Keratinocyte (primary cell): ENCODE results near the gene RBM19. TPM values are rescaled to one million over a fixed set of nuclear protein-coding genes. Genes with fewer than 3 reads are reported as not detected.

Experiments
- DNase-seq: peaks from one replicate; pipeline ENCODE4 v3.0.0-alpha.2; 2011; ENCODE audit warnings: low read depth, missing footprints, low spot score
- FAIRE-seq: peaks from 2 replicates; lab custom pipeline; 2011; peaks lifted over from hg19 to GRCh38; lab: Jason Lieb, UNC
- H2AFZ ChIP-seq: 2 replicates; pipeline ENCODE4 v1.6.0; 2012; ENCODE audit warnings: low read length, control low read depth, inconsistent platforms; ENCODE audit not compliant: control insufficient read depth
- H3K27ac ChIP-seq: 2 replicates; pipeline ENCODE4 v1.5.1; 2011; ENCODE audit warnings: low read length; ENCODE audit not compliant: control insufficient read depth, insufficient read depth
- H3K27me3 ChIP-seq: 3 replicates; pipeline ENCODE4 v1.6.0; 2011; ENCODE audit warnings: low read length; ENCODE audit not compliant: control insufficient read depth, insufficient read depth; ENCODE audit errors: extremely low read depth
- H3K36me3 ChIP-seq, 2 experiments: 2 replicates in 1 of 2; 3 replicates in 1 of 2; pipeline ENCODE4 v1.5.1; 2011; ENCODE audit warnings: low read length in 2 of 2, mild to moderate bottlenecking in 1 of 2; ENCODE audit not compliant: control insufficient read depth in 2 of 2, insufficient read depth in 2 of 2; ENCODE audit errors: extremely low read depth in 1 of 2
- H3K4me1 ChIP-seq: 3 replicates; pipeline ENCODE4 v1.5.1; 2011; ENCODE audit warnings: low read length; ENCODE audit not compliant: control insufficient read depth, insufficient read depth; ENCODE audit errors: extremely low read depth
- H3K4me2 ChIP-seq: 3 replicates; pipeline ENCODE4 v1.6.0; 2011; ENCODE audit warnings: low read depth, low read length; ENCODE audit not compliant: control insufficient read depth, insufficient read depth; ENCODE audit errors: extremely low read depth
- H3K4me3 ChIP-seq, 3 experiments: fragments of 200-600 bp in 1 of 3; sonication (generic) in 1 of 3; 2 replicates in 2 of 3; 3 replicates in 1 of 3; pipeline ENCODE4 v1.5.1; 2011 to 2016; ENCODE audit warnings: low read length in 3 of 3, mild to moderate bottlenecking in 3 of 3, control low read depth in 2 of 3, inconsistent platforms in 1 of 3, low read depth in 1 of 3, mixed read lengths in 1 of 3, mixed run types in 1 of 3, moderate library complexity in 1 of 3; ENCODE audit not compliant: control insufficient read depth in 2 of 3, insufficient read depth in 2 of 3; ENCODE audit errors: extremely low read depth in 1 of 3
- H3K79me2 ChIP-seq: 2 replicates; pipeline ENCODE4 v1.6.0; 2012; ENCODE audit warnings: low read length; ENCODE audit not compliant: control insufficient read depth, insufficient read depth
- H3K9ac ChIP-seq: 3 replicates; pipeline ENCODE4 v1.6.0; 2011; ENCODE audit warnings: low read length; ENCODE audit not compliant: control insufficient read depth, insufficient read depth; ENCODE audit errors: extremely low read depth
- H3K9me1 ChIP-seq: 3 replicates; pipeline ENCODE4 v1.6.0; 2011; ENCODE audit warnings: low read length; ENCODE audit not compliant: control insufficient read depth, insufficient read depth; ENCODE audit errors: extremely low read depth
- H3K9me3 ChIP-seq: 2 replicates; pipeline ENCODE4 v1.5.1; 2012; ENCODE audit warnings: low read depth, low read length; ENCODE audit not compliant: control insufficient read depth
- H4K20me1 ChIP-seq: 3 replicates; pipeline ENCODE4 v1.6.0; 2011; ENCODE audit warnings: low read length; ENCODE audit not compliant: control insufficient read depth, insufficient read depth; ENCODE audit errors: extremely low read depth
- EZH2 ChIP-seq: IDR thresholded peaks from one replicate; pipeline ENCODE4 v1.6.1; 2012; ENCODE audit warnings: inconsistent platforms, mild to moderate bottlenecking, low read length, moderate library complexity
- dilution Hi-C: fragments of 300-500 bp; cut with MboI; formaldehyde crosslinking; loops from one replicate; pipeline ENCODE4 v1.7.0; 2020; ENCODE audit warnings: low sequenced_read_pairs; ENCODE audit not compliant: extremely low pct_ligation_motif_present
- polyA plus RNA-seq, 5 experiments: library from polyadenylated mRNA; depleted of rRNA in 3 of 5; stranded (reverse) in 3 of 5; stranded (forward) in 1 of 5; unstranded in 1 of 5; fragments of >200 nt; gene quantifications; 1 replicate in 1 of 5; 2 replicates in 3 of 5; 3 replicates in 1 of 5; pipeline versions ENCODE4 v1.2.1 to v1.2.3, GENCODE V29; 2011 to 2012; ENCODE audit warnings: missing spikeins in 2 of 5, low read depth in 1 of 5, low replicate concordance in 1 of 5
- TF ChIP-seq, protein P1 (sequence below), 3 experiments: IDR thresholded peaks in 1 of 3; conservative IDR thresholded peaks in 1 of 3; optimal IDR thresholded peaks in 1 of 3; 2 replicates in 2 of 3; 3 replicates in 1 of 3; pipeline versions ENCODE3 to v1.5.1; 2011; ENCODE audit warnings: low read length in 3 of 3, mild to moderate bottlenecking in 3 of 3, moderate library complexity in 2 of 3, control low read depth in 1 of 3, inconsistent platforms in 1 of 3; ENCODE audit not compliant: insufficient read depth in 2 of 3; ENCODE audit errors: extremely low read depth in 1 of 3

RBM19 gene
- polyA plus RNA-seq, 1 donor (not counting 4 experiments of a cell fraction or from before 2014, with no cell fraction given) = 14.6 TPM

DNA sequence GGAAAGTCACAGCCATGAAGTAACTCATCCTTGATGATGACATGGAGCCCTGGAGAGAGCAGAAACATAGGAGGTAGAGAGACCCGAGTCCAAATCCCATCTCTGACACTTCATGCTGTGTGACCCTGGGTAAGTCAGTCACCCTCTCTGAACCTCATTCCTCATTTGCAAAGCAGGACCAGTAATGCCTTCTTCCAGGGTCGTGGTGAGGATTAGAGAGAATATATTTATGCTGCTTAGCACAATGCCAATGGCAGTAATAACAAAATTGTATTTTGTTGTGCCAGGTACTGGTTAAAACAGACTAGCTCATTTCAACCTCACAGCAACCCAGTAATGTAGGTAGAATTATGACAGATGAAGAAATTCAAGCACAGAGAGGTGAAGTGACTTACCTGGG is 13.9 kb upstream of the RBM19 start:
- Histone ChIP-seq H3K27ac (no peak overlapping the region), H3K79me2 (no peaks in the 10 kb centered on the region), H3K9ac (no peak overlapping the region), H3K9me1 (no peaks in the 10 kb centered on the region), H3K27me3 (no peaks in the 10 kb centered on the region), H3K4me3 (no peak overlapping the region), H3K4me2 (no peak overlapping the region), H4K20me1 (no peaks in the 10 kb centered on the region), H3K9me3 (no peaks in the 10 kb centered on the region), H3K36me3 (no peaks in the 10 kb centered on the region), H2AFZ (no peak overlapping the region), H3K4me1 (no peaks in the 10 kb centered on the region)
- no peak for TF ChIP-seq EZH2
- TF ChIP-seq, protein P1, sequence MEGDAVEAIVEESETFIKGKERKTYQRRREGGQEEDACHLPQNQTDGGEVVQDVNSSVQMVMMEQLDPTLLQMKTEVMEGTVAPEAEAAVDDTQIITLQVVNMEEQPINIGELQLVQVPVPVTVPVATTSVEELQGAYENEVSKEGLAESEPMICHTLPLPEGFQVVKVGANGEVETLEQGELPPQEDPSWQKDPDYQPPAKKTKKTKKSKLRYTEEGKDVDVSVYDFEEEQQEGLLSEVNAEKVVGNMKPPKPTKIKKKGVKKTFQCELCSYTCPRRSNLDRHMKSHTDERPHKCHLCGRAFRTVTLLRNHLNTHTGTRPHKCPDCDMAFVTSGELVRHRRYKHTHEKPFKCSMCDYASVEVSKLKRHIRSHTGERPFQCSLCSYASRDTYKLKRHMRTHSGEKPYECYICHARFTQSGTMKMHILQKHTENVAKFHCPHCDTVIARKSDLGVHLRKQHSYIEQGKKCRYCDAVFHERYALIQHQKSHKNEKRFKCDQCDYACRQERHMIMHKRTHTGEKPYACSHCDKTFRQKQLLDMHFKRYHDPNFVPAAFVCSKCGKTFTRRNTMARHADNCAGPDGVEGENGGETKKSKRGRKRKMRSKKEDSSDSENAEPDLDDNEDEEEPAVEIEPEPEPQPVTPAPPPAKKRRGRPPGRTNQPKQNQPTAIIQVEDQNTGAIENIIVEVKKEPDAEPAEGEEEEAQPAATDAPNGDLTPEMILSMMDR (optimal IDR thresholded peaks at IDR 0.05 in 1 of 3, IDR thresholded peaks at IDR 0.05 in 1 of 3, conservative IDR thresholded peaks at IDR 0.05 in 1 of 3; ENCODE audit: extremely low read depth in 1 of 3, insufficient read depth in 2 of 3, low read length in 3 of 3) = no peak
- FAIRE-seq = no peak
- dilution Hi-C loops = no loop called here
- DNase-seq = no peak

DNA sequence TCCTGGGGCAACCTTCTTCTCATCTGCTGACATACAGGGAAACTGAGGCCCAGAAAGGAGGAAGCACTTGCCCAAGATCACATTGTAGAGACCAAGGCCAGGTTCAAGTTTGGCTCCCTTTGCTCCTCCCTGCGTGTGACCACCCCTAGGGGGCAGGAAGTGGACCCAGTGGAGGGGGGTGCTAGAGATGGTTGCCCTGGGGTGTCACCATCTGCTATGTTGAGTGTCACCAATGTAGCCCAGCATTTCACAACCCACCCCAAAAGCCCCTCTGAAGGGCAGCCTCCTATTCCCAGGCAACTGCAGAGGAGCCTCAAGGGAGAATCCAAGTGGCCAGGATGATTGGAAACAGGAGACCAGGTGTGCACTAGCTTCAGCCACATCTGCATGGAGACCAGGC is 12.0 kb upstream of the RBM19 start:
- H2AFZ ChIP-seq = no peak overlapping the region
- no peaks in the 10 kb centered on the region for H3K9me1 ChIP-seq
- dilution Hi-C loops = no loop called here
- H3K4me1 ChIP-seq = no peaks in the 10 kb centered on the region
- H3K4me3 ChIP-seq = no peak overlapping the region
- no peak for TF ChIP-seq EZH2
- TF ChIP-seq, protein P1 (optimal IDR thresholded peaks at IDR 0.05 in 1 of 3, IDR thresholded peaks at IDR 0.05 in 1 of 3, conservative IDR thresholded peaks at IDR 0.05 in 1 of 3; ENCODE audit: extremely low read depth in 1 of 3, insufficient read depth in 2 of 3, low read length in 3 of 3) = no peak
- H4K20me1 ChIP-seq = no peaks in the 10 kb centered on the region
- no peak overlapping the region for H3K27ac ChIP-seq
- no peaks in the 10 kb centered on the region for H3K79me2 ChIP-seq
- H3K4me2 ChIP-seq = no peak overlapping the region
- H3K9me3 ChIP-seq = no peaks in the 10 kb centered on the region
- no peaks in the 10 kb centered on the region for H3K36me3 ChIP-seq
- FAIRE-seq (no peak), DNase-seq (no peak)
- H3K9ac ChIP-seq = no peak overlapping the region
- no peaks in the 10 kb centered on the region for H3K27me3 ChIP-seq
